Measurements from ENCODE around the gene NUP42. TPM values are rescaled to one million over a fixed set of nuclear protein-coding genes. Genes with fewer than 3 reads are reported as not detected.

Gene NUP42
- total and polyA plus RNA-seq, 9 of the 15 experiments (the other 6 are each of a cell fraction or from before 2014, with no cell fraction given): 41.8 to 86.4 (median 71.2) TPM

DNA sequence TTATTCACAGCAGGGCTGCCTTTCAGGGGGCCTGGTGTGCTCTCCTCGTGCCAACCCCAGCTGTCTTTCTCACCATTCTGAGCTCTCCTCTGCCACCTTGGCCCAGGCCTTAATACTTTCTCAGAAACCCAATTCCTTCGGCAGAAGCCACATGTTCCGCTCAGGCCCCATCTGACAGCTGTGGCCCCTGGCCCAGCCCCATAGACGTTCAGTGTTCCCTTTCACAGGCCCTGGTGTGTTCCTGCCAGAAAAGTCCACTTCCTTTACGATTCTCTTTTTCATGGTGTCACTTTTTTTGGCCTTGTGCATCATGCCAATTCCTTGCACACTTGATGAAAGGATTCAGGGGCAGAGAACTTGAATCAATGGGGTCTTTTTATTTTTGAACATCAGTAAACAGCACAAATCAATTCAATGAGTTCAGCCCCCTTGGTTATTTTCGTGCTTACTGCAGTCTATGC lies 48.8 kb downstream of the NUP42 start:
- intact Hi-C loops (cut with micrococcal nuclease): no loop called here
- no TSS peak for BruUV-seq (replicated peaks)
- H3K9me3 ChIP-seq (replicated peaks; ENCODE audit: control insufficient read depth, insufficient read depth, low read depth, low read length): peaks cover 2% of the 10 kb centered on the region; the same call in 1 of the 2 replicates
- FAIRE-seq: no peak
- H3K4me2 ChIP-seq (ENCODE audit: insufficient read depth, low read length): no peak overlapping the region
- H3K4me1 ChIP-seq (replicated peaks in 1 of 2; ENCODE audit: control insufficient read depth in 2 of 2, insufficient read depth in 2 of 2, low read length in 2 of 2): peaks cover 0 to 15% of the 10 kb centered on the region in 2 experiments; a peak in 2 of 5 replicates
- no peaks in the 10 kb centered on the region for H4K20me1 ChIP-seq (replicated peaks; ENCODE audit: control insufficient read depth, insufficient read depth, low read length)
- no peak overlapping the region for H3K4me3 ChIP-seq
- CTCF ChIA-PET (ENCODE audit: low intra/inter-chr PET ratio): no interaction called here
- H3K9me1 ChIP-seq (ENCODE audit: control insufficient read depth, insufficient read depth, low read length): no peaks in the 10 kb centered on the region
- 37% methylated on average over 6 of the region's 6 CpGs for WGBS (ENCODE audit: insufficient coverage, low coverage, missing lambda C conversion rate)
- TF ChIP-seq MTA3 (IDR thresholded peaks at IDR 0.05; ENCODE audit: borderline replicate concordance): no peak
- TF ChIP-seq ZC3H4 (CRISPR knock-in tag; IDR thresholded peaks at IDR 0.05; ENCODE audit: borderline replicate concordance): no peak
- no peak for TF ChIP-seq IRF2 (CRISPR knock-in tag; IDR thresholded peaks at IDR 0.05)
- no peak; the same call in 1 of the 3 replicates for ATAC-seq
- POLR2A ChIA-PET: no interaction called here
- peak overlapping the region in 1 of 2 experiments; percentile 26; a peak in 1 of 4 replicates for H3K9ac ChIP-seq (ENCODE audit: insufficient read depth in 1 of 2, low read depth in 2 of 2, low read length in 2 of 2)
- no peaks in the 10 kb centered on the region for H3K79me2 ChIP-seq (ENCODE audit: control insufficient read depth, insufficient read depth, low read length)
- no peaks in the 10 kb centered on the region for H3K27me3 ChIP-seq (ENCODE audit: control insufficient read depth in 2 of 2, insufficient read depth in 2 of 2, low read length in 2 of 2)
- in situ Hi-C loops (cut with MboI): no loop called here
- no peak for DNase-seq (ENCODE audit: extremely low read depth in 1 of 4, low spot score in 3 of 4)
- H3K27ac ChIP-seq (ENCODE audit: extremely low read depth, low read depth, low read length): no peak overlapping the region
- H2AFZ ChIP-seq (ENCODE audit: low read depth, low read length): peak overlapping the region; percentile 33; the same call in 1 of the 2 replicates
- H3K36me3 ChIP-seq (ENCODE audit: control insufficient read depth, insufficient read depth, low read length): no peaks in the 10 kb centered on the region

DNA sequence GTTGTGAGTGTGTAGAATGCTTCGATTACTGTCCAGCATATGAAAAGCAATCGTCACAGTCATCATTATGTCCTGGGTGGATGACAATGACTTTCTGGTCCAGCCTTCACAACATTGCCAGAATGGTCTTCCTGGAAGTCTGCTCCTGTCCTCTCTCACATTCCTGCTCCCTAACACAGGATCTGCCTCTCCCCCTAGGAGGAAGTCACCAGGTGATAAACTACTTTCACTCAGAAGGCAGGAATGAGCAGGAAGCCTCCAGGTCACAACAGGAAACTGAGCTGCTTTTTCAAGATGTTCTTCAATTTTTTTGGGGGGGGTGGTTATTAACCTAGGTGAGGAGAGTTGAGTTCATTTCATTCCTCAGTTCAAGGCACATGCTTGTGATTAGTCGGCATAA lies 51.1 kb downstream of the NUP42 start:
- no peak overlapping the region for H3K4me3 ChIP-seq
- no peak overlapping the region; the same call in 1 of the 2 replicates for H3K4me2 ChIP-seq (ENCODE audit: insufficient read depth, low read length)
- H2AFZ ChIP-seq (ENCODE audit: low read depth, low read length): peak overlapping the region; percentile 60
- DNase-seq (ENCODE audit: extremely low read depth in 1 of 4, low spot score in 3 of 4): no peak
- H3K79me2 ChIP-seq (ENCODE audit: control insufficient read depth, insufficient read depth, low read length): no peaks in the 10 kb centered on the region
- H3K27me3 ChIP-seq (ENCODE audit: control insufficient read depth in 2 of 2, insufficient read depth in 2 of 2, low read length in 2 of 2): no peaks in the 10 kb centered on the region
- H3K27ac ChIP-seq (ENCODE audit: extremely low read depth, low read depth, low read length): no peak overlapping the region
- POLR2A ChIA-PET: interaction anchor here (0.6 kb wide), 1 partner anchor 9 kb away, joined by 3 read pairs; no protein-coding TSS in a partner anchor
- no TSS peak for BruUV-seq (replicated peaks)
- no peak for ATAC-seq
- H3K9ac ChIP-seq (ENCODE audit: insufficient read depth in 1 of 2, low read depth in 2 of 2, low read length in 2 of 2): no peak overlapping the region
- intact Hi-C loops (cut with micrococcal nuclease): no loop called here
- no peak for FAIRE-seq
- WGBS (ENCODE audit: insufficient coverage, low coverage, missing lambda C conversion rate): 12% methylated on average over 3 of the region's 3 CpGs
- H3K9me1 ChIP-seq (ENCODE audit: control insufficient read depth, insufficient read depth, low read length): no peaks in the 10 kb centered on the region
- H3K4me1 ChIP-seq (replicated peaks in 1 of 2; ENCODE audit: control insufficient read depth in 2 of 2, insufficient read depth in 2 of 2, low read length in 2 of 2): peaks cover 0 to 17% of the 10 kb centered on the region in 2 experiments; a peak in 2 of 5 replicates
- in situ Hi-C loops (cut with MboI): no loop called here
- CTCF ChIA-PET (ENCODE audit: low intra/inter-chr PET ratio): no interaction called here
- H3K9me3 ChIP-seq (replicated peaks; ENCODE audit: control insufficient read depth, insufficient read depth, low read depth, low read length): peaks cover 2% of the 10 kb centered on the region; the same call in 1 of the 2 replicates
- H3K36me3 ChIP-seq (ENCODE audit: control insufficient read depth, insufficient read depth, low read length): no peaks in the 10 kb centered on the region
- H4K20me1 ChIP-seq (replicated peaks; ENCODE audit: control insufficient read depth, insufficient read depth, low read length): no peaks in the 10 kb centered on the region
- no peak for TF ChIP-seq CSDE1 (IDR thresholded peaks at IDR 0.05)
- no peak for TF ChIP-seq TBL1XR1 (IDR thresholded peaks at IDR 0.05; ENCODE audit: low read length in 2 of 2)
- no peak for TF ChIP-seq TAF1 (IDR thresholded peaks at IDR 0.05; ENCODE audit: control insufficient read depth, extremely low read depth, insufficient read depth, low read length, severe bottlenecking)
- no peak for TF ChIP-seq ZNF76 (CRISPR knock-in tag; IDR thresholded peaks at IDR 0.05; ENCODE audit: borderline replicate concordance)
- TF ChIP-seq SP2 (IDR thresholded peaks at IDR 0.05; ENCODE audit: extremely low read depth, low read depth, low read length, poor library complexity, severe bottlenecking): no peak
- TF ChIP-seq PHB2 (IDR thresholded peaks at IDR 0.05; ENCODE audit: low read depth): no peak
- no peak for TF ChIP-seq ZNF282 (CRISPR knock-in tag; IDR thresholded peaks at IDR 0.05)
- TF ChIP-seq TAF9B (IDR thresholded peaks at IDR 0.05; ENCODE audit: partially characterized antibody): no peak
- TF ChIP-seq ZNF778 (CRISPR knock-in tag; IDR thresholded peaks at IDR 0.05): no peak
- TF ChIP-seq ZBTB8A (IDR thresholded peaks at IDR 0.05; ENCODE audit: partially characterized antibody): no peak
- no peak for TF ChIP-seq MCM2 (IDR thresholded peaks at IDR 0.05; ENCODE audit: low read depth)
- TF ChIP-seq KLF1 (tag; IDR thresholded peaks at IDR 0.05): no peak
- TF ChIP-seq PRMT5 (CRISPR knock-in tag; IDR thresholded peaks at IDR 0.05): no peak
- no peak for TF ChIP-seq ZFP30 (CRISPR knock-in tag; IDR thresholded peaks at IDR 0.05; ENCODE audit: borderline replicate concordance)
- no peak for TF ChIP-seq RAD51 (IDR thresholded peaks at IDR 0.05; ENCODE audit: borderline replicate concordance, low read depth)
